Loucy (cell line): ENCODE data around the gene NSFL1C.

Source experiments
- H2AFZ ChIP-seq: fragments of 200-600 bp; sonication (generic); 2 replicates; pipeline ENCODE4 v1.6.0; 2016; ENCODE audit warnings: antibody characterized with exemption, mild to moderate bottlenecking, low read length, moderate library complexity
- H3F3A ChIP-seq: fragments of 200-600 bp; 2 replicates; pipeline ENCODE4 v1.6.0; 2016; ENCODE audit warnings: antibody characterized with exemption, low read depth, mild to moderate bottlenecking
- H3K27me3 ChIP-seq: fragments of 200-600 bp; sonication (generic); 2 replicates; pipeline ENCODE4 v1.6.1; 2014; ENCODE audit warnings: low read length, mild to moderate bottlenecking; ENCODE audit not compliant: insufficient read depth, poor library complexity, severe bottlenecking
- H3K36me3 ChIP-seq: fragments of 200-600 bp; sonication (generic); 2 replicates; pipeline ENCODE4 v1.6.1; 2016; ENCODE audit warnings: low read length; ENCODE audit not compliant: insufficient read depth
- H3K4me1 ChIP-seq: fragments of 200-600 bp; sonication (generic); 2 replicates; pipeline ENCODE4 v1.5.1; 2014; ENCODE audit warnings: low read length, mild to moderate bottlenecking; ENCODE audit not compliant: insufficient read depth, poor library complexity, severe bottlenecking
- H3K4me2 ChIP-seq: fragments of 200-600 bp; sonication (generic); 2 replicates; pipeline ENCODE4 v1.6.0; 2014; ENCODE audit warnings: antibody characterized with exemption, low read length, low read depth, mild to moderate bottlenecking; ENCODE audit not compliant: poor library complexity, severe bottlenecking
- H3K4me3 ChIP-seq: fragments of 200-600 bp; sonication (generic); 2 replicates; pipeline ENCODE4 v1.5.1; 2014; ENCODE audit warnings: low read length, mild to moderate bottlenecking, mixed read lengths; ENCODE audit not compliant: poor library complexity, severe bottlenecking
- H3K79me2 ChIP-seq: fragments of 200-600 bp; sonication (generic); 2 replicates; pipeline ENCODE4 v1.6.1; 2014; ENCODE audit warnings: low read length; ENCODE audit not compliant: insufficient read depth
- H3K9ac ChIP-seq: fragments of 200-600 bp; sonication (generic); 2 replicates; pipeline ENCODE4 v1.6.0; 2014; ENCODE audit warnings: mild to moderate bottlenecking, low read depth, low read length, moderate library complexity; ENCODE audit not compliant: poor library complexity, severe bottlenecking
- H3K9me2 ChIP-seq: fragments of 200-600 bp; sonication (generic); replicated peaks from 2 replicates; pipeline ENCODE4 v1.6.1; 2016; ENCODE audit warnings: low read depth, low read length, mixed read lengths
- H3K9me3 ChIP-seq: fragments of 200-600 bp; sonication (generic); 2 replicates; pipeline ENCODE4 v1.6.1; 2014; ENCODE audit warnings: mild to moderate bottlenecking, antibody characterized with exemption, low read length, low read depth; ENCODE audit not compliant: insufficient read depth
- H4K20me1 ChIP-seq: fragments of 200-600 bp; sonication (generic); 2 replicates; pipeline ENCODE4 v1.6.0; 2014; ENCODE audit warnings: antibody characterized with exemption, low read length, mild to moderate bottlenecking; ENCODE audit not compliant: insufficient read depth, poor library complexity, severe bottlenecking
- CTCF ChIP-seq: fragments of 200-600 bp; sonication (generic); conservative IDR thresholded peaks from 2 replicates; pipeline ENCODE4 v1.5.1; 2014; ENCODE audit warnings: mild to moderate bottlenecking, antibody characterized with exemption, low read length
- EZH2phosphoT487 ChIP-seq: fragments of 200-600 bp; IDR thresholded peaks from 2 replicates; pipeline ENCODE4 v1.6.1; 2018; ENCODE audit warnings: antibody characterized with exemption, mild to moderate bottlenecking, moderate library complexity, borderline replicate concordance

Gene NSFL1C

GRCh38 chr20:1392443-1392692, 74.3 kb downstream of the NSFL1C start:
- H3K36me3 ChIP-seq, result no peaks in the 10 kb centered on the region
- H3K9me3 ChIP-seq, result no peaks in the 10 kb centered on the region
- TF ChIP-seq EZH2phosphoT487 (no peak), CTCF (no peak)
- H3F3A ChIP-seq, result no peaks in the 10 kb centered on the region
- H3K27me3 ChIP-seq, result no peaks in the 10 kb centered on the region
- H3K4me2 ChIP-seq, result peak overlapping the region; percentile 99
- H2AFZ ChIP-seq, result no peak overlapping the region
- peaks cover 65% of the 10 kb centered on the region for H3K4me1 ChIP-seq
- H3K9ac ChIP-seq, result peak overlapping the region; percentile 84
- H4K20me1 ChIP-seq, result peaks cover 47% of the 10 kb centered on the region
- peaks cover 53% of the 10 kb centered on the region for H3K79me2 ChIP-seq
- no peaks in the 10 kb centered on the region for H3K9me2 ChIP-seq
- H3K4me3 ChIP-seq, result peak overlapping the region; percentile 88
